Fibroblast of skin of back (primary cell): ENCODE measurements around the gene CUX1.
A peak's percentile ranks its signal among the peaks of the same experiment; 100 is the strongest.
"Not testable (repeated sequence)": the region's sequence is repeated elsewhere in the genome, so short reads cannot be mapped to it uniquely, and the experiment has no call there.

Source experiments
- DNase-seq: peaks from one replicate; pipeline ENCODE4 v3.0.0-alpha.2; 2013

Gene CUX1

DNA sequence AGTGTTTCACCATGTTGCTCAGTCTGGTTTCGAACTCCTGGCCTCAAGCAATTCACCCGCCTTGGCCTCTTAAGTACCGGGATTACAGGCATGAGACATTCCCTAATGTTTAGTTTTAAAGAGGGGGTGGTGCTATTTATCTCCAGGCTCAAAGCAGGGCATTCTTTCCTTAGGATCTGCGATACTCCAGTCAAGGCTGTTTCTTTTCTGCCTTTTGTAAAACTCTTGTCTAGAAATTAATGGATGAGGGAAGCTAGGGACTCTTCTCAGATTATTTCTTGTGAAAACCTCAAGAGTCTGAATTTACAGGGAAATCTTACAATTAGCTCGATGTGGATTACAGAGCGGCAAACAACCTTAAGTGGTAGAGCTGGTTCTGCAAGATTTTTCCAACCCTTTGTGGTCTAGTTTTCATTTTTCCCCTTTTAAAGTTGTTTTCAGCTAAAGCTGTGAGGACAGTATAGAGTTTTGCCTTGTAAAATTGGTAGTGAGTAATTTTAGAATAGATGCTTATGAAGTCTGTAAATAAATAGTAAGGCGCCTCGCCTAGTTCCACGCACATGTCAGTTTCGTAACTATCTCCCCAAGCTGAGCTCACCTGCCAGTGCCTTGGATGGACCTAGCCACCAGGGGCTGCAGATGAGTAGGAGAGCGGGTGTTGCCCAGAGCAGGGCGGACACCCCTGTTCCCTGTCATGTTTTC, 53.1 kb downstream of the CUX1 start:
- no peak for DNase-seq

- DNase-seq = no peak
Measured at GRCh38 chr7:101871351-101871750, 53.9 kb downstream of the CUX1 start.

DNA sequence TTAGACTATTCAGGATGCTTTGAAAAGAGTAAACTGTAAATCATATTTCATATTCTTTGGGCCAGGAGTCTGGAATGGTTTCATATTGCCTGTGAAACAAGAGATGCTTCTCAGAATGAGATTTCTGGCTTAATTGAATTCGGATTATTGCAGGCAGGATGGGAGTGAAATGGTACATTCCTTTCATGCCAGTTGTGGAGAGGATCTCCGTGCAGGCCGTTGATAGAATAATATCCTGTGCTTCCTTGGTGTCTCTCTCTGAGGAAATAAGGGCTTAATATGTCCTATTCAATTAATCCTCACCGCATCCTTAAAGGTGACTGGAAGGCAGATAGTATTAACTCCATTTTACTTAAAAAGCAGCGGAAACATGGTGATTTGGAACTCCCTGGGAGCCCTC, 56.6 kb downstream of the CUX1 start:
- peak; percentile 66 for DNase-seq

DNA sequence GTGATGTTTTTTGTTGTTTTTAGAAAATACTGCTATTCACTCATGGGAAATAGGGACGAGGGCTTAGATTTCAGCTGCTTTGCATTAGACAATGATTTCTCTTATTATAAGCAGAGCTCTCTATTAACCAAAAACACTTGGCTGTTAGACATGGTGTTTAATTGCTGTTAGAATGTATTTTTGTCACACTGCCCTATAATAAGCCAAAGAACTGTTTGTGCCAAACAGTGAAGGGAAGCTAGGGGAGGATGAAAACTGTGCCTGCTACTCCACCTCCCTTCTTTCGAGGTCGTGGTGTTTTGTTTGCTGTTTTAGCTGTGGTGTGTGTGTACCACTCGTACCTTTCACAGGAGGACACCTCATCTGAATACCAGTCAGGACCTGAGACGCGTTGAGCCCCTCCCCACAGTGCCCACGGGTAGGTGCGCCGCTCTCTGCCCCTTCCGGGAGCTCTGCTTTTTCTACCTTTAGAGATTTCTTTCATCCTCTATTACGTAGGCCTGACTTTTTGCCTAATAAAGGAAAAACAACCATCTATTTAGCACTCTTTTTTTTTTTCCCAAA, 57.9 kb downstream of the CUX1 start:
- DNase-seq = no peak

- DNase-seq = no peak
Measured at GRCh38 chr7:101877882-101878591, 60.6 kb downstream of the CUX1 start.

DNA sequence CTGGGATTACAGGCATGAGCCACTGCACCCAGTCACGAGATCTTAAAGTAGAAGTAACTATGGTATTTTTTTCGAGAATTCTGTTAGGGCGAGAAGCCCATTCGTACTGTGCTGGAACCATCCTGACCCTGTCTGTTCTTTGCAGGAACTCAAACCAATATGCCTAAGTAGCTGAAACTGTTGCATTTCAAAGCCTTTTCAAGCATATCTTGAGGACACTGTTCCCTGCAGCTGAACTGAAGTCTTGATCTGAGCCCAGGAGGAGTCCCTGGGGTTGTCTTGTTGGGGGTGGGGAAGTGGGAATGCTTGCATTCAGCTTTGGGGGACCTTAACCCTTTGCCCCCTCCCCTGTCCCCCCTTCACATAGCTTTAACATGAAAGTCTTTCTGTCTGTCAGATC, 61.5 kb downstream of the CUX1 start:
- DNase-seq = no peak

GRCh38 chr7:101879565-101879964, 62.1 kb downstream of the CUX1 start:
- no peak for DNase-seq

DNA sequence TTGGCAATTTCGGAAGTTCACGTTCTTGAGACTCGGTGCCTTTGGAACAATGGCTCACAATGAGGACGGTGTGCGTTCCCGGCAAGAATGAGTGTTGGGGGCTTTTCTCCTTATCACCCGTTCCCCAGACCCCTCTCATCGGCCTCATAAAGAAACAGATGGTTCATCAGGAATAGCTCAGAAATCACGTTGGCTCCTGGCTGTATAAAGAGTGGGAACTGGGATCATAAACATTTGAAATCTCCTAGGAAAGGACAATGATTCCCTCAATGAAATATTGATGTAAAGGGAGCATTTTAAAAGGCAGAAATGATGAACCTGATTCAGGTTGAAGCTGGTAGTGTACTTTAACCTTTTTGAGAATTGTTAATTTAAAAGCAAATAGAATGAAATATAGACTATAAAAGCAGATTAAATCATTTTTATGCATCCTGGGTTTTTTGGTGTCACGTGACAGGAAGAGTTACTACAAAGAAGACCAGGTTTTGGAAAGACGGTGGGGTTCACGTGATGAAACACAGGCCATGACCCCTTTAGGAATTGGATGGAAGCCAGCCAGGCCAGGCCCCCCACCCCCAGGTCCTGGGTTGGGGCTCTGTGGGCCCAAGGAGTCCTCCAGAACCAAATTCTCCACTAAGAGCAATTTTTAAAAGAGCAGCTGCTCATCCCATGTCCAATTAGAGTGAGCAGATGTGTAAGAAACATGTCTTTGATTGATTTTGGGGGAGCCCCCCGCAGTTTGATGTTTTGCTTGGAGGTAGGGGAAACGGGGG, 63.0 kb downstream of the CUX1 start:
- DNase-seq = no peak

GRCh38 chr7:101882005-101882421, 64.6 kb downstream of the CUX1 start:
- DNase-seq = peak; percentile 94

- peak; percentile 100 for DNase-seq
Measured at GRCh38 chr7:101882595-101883564, 65.5 kb downstream of the CUX1 start.

GRCh38 chr7:101884671-101885596, 67.5 kb downstream of the CUX1 start:
- DNase-seq = no peak

DNA sequence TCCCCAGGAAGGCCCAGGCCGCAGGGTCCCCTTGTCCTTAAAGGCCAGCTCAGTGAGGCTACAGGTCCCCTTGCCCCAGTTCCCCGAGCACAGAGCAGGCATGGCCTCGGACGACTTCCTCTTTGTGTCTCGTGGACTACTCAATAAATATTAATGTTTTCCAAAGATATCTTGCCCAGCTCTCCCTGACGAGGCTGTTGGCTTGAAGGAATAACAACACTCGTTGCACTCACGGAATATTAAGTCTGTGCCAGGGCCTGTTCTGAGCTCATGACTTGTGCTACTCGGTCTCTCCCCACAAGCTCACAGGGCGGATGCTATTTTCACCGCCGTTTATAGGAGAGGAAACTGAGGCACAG, 68.2 kb downstream of the CUX1 start:
- no peak for DNase-seq

GRCh38 chr7:101887352-101887751, 69.9 kb downstream of the CUX1 start:
- not testable (repeated sequence) for DNase-seq

DNA sequence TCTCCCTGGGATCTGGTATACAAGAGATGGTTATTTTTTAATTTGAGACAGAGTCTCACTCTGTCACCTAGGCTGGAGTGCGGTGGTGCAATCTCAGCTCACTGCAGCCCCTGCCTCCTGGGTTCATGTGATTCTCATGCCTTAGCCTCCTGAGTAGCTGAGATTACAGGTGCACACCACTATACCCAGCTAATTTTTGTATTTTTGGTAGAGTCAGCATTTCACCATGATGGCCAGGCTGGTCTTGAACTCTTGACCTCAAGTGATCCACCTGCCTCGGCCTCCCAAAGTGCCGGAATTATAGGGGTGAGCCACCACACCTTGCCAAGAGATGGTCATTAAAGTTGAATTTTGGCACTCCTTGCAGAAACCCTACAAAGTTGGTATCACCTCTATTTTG, 71.1 kb downstream of the CUX1 start:
- not testable (repeated sequence) for DNase-seq

- DNase-seq = no peak
Measured at GRCh38 chr7:101890749-101891523, 73.5 kb downstream of the CUX1 start.

GRCh38 chr7:101891936-101892640, 74.7 kb downstream of the CUX1 start:
- DNase-seq = no peak

DNA sequence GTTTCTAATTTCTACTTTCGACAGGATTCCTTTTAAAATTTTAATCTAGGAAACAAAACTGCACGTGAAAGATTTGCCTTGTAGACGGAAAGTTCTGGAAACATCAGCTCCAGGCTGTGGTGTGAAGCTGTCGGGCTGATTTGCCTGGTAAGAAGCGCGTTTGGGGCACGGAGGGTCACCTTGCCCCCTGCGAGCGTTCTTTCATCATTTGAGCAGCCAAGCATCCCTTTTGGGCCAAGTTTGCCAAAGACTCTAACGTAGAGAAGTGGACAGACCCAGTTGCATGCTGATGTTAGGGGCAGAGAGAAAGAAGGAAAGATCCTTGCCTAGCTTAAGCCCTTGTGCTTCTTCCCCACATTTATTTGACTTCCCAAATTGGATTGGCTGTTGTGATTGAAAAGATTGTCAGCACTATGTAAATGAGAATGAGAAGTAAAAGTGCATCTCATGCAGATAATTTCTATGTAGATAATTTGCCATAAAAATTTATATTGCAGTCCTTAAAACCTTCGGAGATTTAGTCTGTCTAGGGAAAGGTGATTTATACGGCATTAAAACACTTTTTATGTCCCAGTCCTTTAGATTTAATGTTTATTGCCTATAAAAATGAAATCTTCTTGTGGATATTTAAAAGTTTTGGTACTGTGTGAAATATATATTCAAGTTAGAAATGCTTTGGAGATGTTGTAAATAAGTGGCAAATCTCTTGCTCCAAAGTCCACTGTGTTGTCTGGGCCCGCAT, 76.1 kb downstream of the CUX1 start:
- no peak for DNase-seq

DNA sequence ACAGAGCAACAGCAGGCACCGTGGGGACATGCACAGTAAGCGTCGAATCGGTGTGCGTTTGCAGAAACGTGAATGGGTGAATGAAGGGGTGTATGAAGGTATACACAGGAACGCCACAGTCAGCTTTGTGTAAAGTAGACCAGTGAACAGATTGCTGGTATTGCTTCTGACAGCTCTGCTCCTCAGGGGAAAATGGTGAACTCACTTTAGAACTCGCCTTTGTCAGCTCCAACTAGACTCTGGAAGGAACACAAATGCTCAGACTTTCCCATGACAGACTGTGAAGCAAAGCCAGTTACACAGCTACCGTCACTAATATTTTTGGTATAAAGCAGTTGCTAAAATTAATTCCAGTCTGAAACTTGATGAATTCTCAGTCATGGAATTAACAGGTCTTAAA, 78.9 kb downstream of the CUX1 start:
- DNase-seq = no peak

GRCh38 chr7:101896941-101897340, 79.5 kb downstream of the CUX1 start:
- no peak for DNase-seq
